T-helper 22 cell (primary cell): Measurements from ENCODE around the gene ARSK.

Experiments
- DNase-seq: peaks from one replicate; pipeline ENCODE4 v3.0.0-alpha.2; 2020; ENCODE audit warnings: low read depth

Gene ARSK, protein sequence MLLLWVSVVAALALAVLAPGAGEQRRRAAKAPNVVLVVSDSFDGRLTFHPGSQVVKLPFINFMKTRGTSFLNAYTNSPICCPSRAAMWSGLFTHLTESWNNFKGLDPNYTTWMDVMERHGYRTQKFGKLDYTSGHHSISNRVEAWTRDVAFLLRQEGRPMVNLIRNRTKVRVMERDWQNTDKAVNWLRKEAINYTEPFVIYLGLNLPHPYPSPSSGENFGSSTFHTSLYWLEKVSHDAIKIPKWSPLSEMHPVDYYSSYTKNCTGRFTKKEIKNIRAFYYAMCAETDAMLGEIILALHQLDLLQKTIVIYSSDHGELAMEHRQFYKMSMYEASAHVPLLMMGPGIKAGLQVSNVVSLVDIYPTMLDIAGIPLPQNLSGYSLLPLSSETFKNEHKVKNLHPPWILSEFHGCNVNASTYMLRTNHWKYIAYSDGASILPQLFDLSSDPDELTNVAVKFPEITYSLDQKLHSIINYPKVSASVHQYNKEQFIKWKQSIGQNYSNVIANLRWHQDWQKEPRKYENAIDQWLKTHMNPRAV

DNA sequence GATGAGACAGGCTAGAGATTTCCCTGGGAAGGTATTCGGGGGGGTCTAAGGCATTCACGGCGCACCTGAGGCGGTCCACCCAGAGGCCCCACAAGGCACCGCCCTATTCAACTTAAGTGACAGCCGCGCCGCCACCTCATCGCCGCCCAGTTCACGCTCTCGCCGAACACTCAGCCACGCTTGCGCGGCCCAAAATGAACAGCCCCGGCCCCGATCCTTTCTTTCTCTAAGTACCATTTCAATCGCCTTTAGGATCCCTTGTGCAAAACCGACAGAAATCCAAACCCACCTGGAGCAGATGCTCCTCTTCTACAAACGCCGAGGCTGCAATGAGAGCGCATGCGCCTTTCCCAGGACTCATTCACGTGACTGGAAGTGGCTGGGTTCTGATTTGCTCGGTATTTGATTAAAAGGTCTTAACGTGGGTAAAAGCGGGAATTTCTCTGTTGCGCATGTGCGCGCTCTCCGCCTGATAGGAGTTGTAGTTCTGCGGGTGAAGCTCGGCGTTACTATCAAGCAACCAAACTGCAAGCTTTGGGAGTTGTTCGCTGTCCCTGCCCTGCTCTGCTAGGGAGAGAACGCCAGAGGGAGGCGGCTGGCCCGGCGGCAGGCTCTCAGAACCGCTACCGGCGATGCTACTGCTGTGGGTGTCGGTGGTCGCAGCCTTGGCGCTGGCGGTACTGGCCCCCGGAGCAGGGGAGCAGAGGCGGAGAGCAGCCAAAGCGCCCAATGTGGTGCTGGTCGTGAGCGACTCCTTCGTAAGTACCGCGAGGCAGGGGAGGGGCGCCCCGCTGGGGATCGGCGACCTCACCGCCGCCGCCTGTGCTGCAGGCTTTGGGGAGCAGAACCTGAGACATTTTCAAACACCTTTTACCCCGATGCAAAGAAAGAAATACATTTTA lies at the start of gene ARSK, which contains the start of gene SKIC3:
Gene ARSK, plus strand, starts transcription at position 455 of the 902 bp plus-strand sequence. Its CDS starts 178 bp downstream, at position 633.
Gene SKIC3, minus strand, starts transcription at position 331 of the 902 bp plus-strand sequence. CDS start 7,827 bp downstream, outside the sequence.
- peak; percentile 87 for DNase-seq

DNA sequence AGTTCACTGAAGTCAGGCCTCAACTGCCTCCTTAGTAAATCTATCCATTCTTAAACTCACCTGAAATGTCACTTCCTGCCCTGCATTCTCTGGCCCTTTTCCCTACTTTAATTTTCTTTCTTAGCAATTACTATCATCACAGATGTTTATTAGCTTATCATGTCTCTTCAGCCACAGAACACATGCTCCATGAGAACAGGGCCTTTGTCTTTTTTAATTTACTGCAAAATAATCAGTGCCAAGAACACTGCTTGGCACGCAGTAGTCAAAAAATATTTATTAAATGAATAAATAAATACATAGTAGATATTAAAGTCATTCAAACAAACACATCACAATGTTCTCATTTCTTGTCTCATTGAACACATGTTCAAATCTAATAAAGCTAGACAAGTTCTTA lies 46.4 kb upstream of the ARSK start:
- DNase-seq = no peak

DNA sequence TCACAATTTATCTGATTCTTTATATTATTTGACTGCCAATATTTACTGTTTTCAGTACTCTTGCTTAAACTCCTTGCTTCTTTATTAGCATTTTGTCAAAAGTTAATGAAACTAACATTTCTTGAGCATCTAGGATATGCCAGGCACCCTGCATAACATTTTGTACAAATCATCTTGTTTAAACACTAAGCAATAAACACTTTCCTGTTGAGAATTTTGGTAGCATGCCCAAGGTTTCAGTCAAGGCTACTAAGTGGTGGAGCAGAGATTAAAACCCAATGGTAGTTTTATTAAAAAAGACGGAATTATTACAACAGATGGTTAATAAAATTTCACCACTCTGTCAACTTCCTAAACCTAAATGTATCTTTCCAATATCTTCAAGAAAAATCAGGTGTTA lies 43.3 kb upstream of the ARSK start:
- DNase-seq = no peak

DNA sequence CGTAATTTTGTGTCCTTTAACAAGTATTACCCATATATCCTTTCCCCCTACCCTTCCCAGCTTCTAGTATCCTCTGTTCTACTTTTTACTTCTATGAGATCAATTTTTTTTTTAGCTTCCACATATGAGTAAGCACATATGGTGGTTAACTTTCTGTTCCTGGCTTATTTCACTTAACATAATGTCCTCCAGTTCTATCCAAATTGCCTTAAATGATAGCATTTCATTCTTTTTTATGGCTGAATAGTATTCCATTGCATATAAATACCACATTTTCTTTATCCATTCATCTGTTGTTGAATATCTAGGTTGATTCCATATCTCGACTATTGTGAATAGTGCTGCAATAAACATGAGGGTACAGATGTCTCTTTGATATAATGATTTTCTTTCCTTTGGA lies 36.5 kb upstream of the ARSK start:
- no peak for DNase-seq

DNA sequence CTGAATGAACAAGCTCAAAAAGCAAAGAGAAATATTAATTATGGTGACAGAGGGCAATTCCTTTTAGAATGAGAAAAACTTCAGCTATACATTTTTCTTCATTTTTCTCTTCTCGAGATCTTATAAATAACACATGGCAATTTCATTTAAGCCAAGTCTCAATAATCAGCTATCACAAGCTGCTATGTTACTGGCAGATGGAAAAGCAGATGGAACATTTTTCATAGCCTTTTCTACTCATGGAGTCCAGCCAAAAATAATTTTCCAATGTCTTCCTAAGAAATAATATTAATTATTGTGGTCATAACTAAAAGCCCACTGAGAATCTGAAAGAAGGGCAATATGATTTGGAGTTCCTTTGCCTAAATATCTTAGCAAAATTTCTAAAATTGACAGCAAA lies 35.8 kb upstream of the ARSK start:
- no peak for DNase-seq

DNA sequence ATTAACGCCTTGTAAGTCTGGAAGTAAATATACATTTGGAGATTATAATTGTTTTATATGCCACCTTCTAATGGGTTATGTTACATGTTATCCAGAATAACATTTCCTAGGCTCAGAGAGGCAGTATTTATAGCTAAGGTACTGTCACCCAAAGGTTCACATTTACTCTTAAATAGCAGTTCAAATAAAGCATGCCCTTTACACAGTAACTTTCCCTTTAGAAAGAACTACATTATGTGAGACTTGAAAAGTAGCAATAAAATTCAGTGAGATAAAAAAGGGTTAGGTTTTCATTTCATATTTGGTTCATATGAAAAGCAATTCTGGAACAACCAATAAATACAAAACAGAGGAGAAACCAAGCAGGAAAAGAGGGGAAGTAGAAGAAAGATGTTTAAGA lies 35.2 kb upstream of the ARSK start:
- DNase-seq = no peak

DNA sequence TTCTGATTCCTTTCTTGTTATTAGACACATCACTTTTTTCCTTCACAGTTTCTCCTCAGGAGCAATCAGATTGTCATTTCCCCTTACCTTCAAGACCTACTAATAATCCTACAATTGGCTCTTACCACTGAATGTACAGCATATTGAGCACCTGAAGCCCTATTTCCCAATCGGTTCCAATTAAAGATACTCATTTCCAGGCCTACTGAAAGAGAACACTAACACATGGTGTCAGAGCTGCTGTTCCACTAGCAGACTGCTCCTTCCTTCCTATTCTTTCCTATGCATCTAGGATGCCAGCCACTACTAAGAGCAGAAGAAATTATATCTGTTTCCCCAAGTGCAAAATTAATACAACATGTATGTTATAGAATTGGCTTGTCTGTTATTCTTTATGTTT lies 34.7 kb upstream of the ARSK start:
- DNase-seq = no peak

DNA sequence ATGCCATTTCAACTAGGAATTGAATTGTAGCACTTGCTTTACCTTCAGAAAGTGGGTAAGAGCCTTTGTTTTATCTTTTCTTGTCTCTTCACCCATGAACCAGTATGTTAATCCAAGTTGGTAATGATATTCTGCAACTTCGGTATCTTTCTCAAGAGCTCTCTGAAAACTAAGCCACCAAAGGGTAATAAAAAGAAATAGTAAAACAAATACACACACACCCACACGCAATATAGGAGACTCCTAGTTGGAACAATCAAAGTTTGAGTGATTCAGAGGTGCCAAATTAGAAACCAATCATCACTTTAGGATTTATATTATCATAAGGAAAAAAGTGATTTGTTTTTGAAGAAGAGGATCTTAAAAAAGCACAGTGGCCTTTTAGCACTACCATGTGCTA lies 30.5 kb upstream of the ARSK start:
- DNase-seq = no peak

DNA sequence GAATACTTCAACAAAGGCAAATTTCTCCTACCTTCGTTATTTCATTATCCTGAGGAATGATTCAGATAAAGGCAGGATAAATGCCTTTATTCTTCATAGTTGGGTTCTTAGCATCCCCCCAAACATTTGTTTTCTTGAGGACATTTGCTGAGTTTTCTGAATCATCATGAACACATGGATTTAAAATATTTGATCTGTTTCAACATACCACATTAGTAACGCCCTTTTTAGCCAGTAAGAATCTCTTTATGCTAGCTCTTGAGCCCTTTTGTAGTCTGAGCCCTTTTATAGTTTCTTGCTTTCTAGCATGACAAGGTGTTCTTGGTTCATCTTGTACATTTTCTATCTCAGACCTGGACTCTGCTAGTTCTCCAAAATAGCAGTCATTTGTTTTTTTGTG lies 28.0 kb upstream of the ARSK start:
- DNase-seq = no peak

DNA sequence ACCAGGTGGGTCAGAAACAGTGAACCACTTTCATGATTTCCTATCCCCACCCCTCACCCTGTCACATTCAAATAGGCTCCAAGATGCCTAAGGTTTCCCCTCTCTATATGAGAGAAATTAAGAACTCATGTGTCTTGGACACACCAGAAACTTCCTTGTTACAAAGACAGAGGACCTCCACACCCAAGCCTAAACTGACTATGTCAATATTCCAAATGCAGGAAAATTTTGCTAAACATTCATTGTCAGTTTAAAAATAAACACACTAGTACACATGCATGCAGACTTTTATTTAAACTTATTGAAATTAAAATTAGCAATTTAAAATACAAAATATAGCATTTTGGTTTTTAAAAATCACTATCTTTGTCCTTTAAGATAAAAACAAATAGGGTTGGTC lies 26.3 kb upstream of the ARSK start:
- no peak for DNase-seq

DNA sequence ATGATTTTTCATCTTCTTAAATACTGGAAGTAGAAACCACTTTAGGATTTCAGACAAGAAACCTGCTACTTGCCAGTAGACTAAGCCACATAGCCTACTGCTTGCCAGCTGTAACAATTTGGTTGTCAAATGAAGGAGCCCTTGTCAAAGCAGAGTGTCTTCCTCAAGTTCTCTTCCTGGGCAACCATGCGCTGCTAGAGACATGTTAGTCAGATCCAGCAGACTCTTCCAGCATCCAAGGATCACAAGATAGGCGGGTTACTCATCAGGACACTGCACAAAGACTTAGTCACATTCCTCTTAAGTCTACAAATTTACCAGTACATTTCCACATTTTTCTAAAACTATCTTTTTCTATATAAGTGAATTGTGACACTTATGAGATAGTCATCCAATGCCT lies 24.5 kb upstream of the ARSK start:
- DNase-seq = no peak

DNA sequence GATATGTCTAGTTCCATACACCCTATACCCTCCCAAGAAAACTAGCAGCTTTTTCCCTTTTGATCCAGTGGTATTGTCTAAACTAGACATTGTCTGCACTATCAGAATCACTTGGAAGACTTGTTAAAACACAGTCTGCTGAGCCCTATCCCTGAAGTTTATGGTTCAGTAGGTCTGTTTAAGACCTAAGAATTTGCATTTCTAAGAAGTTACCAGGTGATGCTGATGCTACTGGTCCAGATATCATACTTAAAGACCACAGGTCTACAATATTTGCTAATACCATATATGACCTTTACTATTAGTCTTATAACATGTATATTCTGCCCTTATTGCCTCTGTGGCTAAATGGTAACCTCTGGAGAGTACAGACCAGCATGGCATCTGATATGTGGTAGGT lies 23.4 kb upstream of the ARSK start:
- DNase-seq = no peak

DNA sequence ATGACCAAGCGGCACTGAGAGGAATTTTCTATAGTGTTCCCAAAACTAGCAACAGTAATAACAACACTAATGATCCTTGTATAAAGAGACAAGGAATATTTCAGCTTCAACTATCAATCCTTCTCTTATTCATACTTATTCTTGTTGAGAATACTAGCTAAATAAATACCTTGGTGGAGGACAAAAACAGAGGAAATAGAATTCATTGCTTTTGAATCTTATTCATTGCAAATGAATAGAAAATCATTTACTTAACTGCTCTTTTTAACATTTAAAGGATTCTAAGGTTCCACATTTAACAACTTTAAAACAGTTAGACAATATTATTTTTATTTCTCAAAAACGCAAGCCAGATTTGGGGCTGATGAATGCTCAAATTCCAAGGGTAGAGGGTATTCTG lies 22.5 kb upstream of the ARSK start:
- DNase-seq = no peak

DNA sequence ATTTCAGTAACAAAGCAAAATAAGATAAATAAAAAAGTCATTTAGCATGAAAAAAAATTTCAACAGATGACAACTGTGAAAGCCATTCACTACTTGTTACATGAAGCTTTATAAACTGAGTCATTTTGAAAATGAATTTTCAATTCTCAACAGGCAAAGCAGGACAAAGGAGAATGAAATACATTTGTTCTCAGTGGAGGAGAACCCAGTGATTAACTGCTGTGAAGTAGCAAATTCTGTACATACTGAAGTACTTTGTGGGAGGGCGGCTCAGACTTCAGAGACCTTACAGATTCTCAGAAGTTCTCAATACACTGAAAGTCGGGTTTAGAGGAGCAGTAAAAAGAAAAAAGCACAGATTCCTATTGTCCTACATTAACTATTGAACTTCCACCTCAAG lies 21.8 kb upstream of the ARSK start:
- no peak for DNase-seq

DNA sequence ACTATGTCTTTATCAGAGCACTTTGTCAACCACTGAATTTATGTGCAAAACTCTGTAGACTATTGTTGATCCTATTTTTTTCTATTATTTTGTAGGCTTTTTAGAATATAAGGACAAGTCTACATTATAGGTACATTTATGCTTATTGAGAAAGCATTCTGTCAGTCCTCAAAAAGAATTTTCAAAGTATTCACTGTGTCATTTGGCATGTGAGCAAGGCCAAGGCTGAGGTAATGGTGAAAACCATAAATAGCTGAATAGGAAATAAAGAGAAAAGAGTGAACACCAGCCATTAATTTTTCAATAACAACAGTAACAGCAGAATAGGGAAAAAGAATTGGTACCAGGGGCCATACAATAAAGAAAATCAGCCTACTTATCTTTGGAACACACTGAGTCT lies 21.1 kb upstream of the ARSK start:
- no peak for DNase-seq

DNA sequence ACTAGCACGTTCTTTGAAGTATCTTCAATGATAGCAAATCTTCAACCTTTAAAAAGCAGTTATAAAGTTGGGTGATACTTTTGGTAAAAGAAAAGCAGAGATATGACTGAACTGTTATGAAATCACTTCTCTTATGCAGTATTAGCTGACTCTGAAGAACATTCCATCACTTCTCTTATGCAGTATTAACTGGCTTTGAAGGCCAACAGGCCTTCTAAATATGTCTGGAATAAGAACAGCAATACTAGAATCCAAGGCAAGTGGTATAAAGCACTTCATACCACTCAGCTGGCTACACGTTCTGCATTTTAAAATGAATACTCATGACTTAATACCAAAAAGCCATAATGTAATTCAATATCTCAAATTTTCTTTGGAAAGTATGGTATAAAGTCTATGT lies 17.4 kb upstream of the ARSK start:
- DNase-seq = no peak

DNA sequence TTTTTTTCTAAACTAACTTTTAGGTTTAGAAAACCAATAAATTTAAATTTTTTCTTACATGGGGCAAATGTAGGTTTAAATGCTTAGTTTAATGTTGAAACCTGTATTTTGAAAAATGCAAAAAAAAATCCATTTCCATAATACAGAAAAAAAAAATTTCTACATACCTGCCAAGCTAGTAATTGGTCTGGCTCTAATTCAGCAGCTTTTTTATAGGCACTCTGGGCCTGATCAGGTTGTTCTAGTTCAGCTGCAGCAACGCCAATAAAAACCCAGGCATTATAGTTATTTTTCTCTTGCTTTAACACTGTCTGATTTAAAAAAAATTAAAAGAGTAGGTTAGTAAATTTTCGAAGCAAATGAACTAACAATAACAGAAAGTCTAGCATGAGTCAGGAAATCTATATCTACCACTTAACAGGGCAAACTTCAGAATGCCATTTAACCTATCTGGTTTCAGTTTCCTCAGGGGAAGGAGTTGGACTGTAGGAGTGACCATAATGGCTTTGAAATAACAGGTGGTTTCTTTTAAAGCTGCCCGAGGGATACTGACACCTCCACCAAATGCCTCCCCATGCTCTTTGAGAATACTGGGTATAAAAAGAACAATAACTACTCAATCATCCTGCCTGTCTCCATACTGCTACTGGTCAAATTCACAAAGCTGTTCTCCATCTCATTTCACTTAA lies 11.7 kb upstream of the ARSK start:
- DNase-seq = no peak

DNA sequence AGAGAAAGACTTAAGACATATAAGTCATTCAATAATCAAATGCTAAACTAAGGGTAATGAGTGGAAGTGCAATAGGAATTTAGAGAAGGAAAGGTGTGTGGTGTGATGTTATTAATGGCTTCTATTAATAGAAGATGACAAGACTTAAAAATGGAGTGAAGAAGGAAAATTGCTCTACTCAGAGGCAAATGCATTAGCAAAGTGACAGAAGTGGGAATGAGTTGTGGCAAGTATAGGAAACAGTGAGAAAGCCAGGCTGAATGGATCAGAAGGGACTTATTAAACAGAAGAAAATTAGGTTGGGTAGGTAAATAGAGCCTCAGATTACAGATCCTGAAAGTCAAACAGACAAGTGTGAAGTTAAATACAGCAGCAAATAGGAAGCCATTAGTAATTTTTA lies 5.9 kb upstream of the ARSK start:
- DNase-seq = no peak

DNA sequence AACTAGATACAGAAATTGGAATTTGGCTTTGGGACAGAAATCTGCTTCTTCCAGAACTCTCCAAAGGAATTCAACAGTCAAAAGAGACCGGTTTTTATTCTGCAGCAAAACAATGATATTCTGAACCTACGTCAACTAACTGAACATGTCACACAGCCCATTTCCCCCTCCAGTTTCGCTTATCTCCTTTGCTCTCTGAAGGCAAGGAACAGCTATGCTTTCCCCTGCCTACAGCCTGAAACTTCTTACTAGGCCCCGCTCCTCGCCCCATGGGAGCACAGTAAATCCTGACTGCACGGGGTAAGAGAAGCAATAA lies 612 bp upstream of the ARSK start:
- no peak for DNase-seq

DNA sequence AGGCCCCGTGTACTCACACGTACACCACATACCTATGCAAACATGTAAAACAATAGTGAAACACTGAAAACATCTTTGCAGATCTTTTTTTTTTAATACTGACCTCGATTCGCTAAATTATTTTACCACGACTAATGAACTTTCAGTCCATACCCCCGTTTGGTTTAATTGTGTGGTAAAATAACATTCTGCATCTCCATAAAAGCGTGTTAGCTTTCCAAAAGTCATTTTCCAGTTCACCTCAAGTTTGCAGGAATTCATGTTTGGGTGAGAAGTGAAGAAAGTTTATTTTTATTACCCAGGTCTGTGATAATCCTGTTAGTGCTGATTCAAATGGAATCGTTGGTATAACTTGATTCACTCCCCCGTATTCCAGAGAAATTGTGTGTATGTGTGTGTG lies 652 bp downstream of the ARSK start:
- no peak for DNase-seq

DNA sequence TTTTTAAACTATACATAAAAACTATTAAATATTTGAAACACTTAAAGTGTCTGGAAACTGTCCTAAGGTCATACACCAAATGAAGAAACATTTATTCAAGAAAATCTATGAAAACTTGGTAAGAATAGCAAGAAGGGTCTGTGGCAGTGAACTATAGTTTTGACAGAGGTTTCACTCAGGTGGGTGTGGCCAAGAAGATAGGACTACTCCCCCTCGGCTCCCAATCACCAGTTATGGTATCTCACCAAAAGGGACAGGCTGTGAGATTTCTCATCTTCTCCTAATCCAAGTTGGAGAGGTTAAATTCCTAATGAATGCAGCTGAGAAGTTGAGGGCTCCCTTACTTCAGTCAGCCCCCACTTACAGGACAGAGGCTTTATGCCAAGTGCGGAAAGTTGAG lies 2.9 kb downstream of the ARSK start:
- no peak for DNase-seq

DNA sequence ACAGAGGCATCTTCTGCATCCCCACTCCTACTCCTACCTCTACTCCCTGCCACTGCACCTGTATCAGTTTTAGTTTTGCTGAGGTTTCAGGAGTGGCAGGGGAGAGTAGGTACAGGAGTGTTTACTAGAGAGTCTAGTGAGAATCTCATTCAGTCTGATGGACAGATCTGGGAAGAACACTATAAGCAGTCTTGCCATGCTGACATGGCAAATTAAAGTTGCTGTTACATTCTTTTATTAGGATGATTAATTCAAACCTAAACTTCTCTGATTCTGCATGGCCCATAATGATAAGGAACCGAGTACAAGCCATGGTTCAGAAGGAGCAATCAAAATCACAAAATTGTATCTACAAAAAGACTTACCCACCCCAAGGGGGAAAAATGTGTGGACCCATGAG lies 7.4 kb downstream of the ARSK start:
- DNase-seq = no peak

DNA sequence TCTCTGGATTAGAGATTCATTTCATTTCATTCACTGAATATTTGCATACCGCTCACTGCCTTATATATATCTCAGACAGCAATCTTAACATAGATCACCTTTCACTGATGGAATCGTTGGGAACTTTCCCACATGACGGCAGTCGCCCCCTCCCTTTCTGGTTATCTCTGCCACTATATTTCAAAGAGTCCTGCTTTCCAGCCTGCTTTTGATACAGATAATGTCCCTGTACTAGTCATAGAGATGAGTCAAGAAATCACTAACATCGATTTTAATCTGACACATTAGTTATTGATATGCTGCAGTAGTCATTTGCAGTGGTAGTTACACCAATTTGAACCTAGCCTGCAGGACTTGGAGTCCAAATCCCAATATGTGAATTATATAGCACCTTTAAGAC lies 8.5 kb downstream of the ARSK start:
- no peak for DNase-seq
